SH-SY5Y (cell line): ENCODE results near the gene CIITA.

Experiments
- GATA2 ChIP-seq: IDR thresholded peaks from 2 replicates; pipeline ENCODE4 v1.6.1; 2011; ENCODE audit warnings: mild to moderate bottlenecking, low read depth, low read length
- GATA3 ChIP-seq: IDR thresholded peaks from 2 replicates; pipeline ENCODE4 v1.6.1; 2011; ENCODE audit warnings: low read depth, mild to moderate bottlenecking, low read length, moderate library complexity

- TF ChIP-seq GATA2 (no peak), GATA3 (no peak)
Observed at GRCh38 chr16:10835281-10835931, 41.6 kb upstream of the CIITA start.
